PC-9 (cell line): ENCODE results near the gene CTBP2.

Experiments used
- EZH2 ChIP-seq: fragments of 200-600 bp; sonication (generic); IDR thresholded peaks from 2 replicates; pipeline ENCODE4 v1.8.0; 2017; ENCODE audit warnings: antibody characterized with exemption, low read depth
- TF ChIP-seq, protein P1 (sequence below): fragments of 200-600 bp; sonication (generic); conservative IDR thresholded peaks from 2 replicates; pipeline ENCODE4 v1.6.1; 2017; ENCODE audit warnings: mixed run types, antibody characterized with exemption, mild to moderate bottlenecking, moderate library complexity

DNA sequence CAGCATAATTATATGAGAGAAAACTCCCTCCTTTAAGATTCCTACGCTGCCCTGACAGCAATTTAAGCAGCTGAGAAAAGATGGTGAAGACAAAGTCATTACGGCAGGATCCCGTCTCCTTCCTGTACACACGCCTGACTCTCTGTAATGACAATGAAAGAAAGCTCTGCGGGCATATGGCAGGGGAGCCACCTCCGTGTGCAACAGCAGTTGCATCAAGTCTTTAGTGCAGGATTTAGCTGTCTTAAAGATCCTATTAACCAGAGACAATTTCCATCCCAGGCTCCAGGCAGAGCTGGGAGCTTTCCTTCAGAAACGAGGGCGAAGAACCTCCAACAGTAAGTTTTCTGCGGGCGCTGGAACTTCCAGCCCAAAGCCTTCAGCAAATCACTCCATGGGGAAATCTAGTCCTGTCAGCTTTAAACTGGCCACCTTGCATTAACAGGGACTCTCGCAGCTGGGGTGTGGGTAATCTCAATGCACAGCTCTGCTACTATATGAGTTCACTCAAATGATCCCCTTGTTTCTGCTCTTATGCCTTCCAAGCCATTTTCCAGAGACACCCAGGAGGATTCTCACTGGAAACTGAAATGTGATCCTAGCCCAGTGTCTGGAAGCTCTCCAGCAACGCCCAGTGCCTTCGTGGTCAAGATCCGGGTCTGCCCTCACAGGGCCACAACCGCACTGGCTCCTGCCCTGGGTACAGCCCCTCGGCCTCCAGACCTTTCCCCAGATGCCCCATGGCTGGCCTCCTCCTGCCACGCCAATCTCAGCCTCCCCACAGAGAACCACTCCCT lies 74.9 kb downstream of the CTBP2 start:
- TF ChIP-seq, protein P1, sequence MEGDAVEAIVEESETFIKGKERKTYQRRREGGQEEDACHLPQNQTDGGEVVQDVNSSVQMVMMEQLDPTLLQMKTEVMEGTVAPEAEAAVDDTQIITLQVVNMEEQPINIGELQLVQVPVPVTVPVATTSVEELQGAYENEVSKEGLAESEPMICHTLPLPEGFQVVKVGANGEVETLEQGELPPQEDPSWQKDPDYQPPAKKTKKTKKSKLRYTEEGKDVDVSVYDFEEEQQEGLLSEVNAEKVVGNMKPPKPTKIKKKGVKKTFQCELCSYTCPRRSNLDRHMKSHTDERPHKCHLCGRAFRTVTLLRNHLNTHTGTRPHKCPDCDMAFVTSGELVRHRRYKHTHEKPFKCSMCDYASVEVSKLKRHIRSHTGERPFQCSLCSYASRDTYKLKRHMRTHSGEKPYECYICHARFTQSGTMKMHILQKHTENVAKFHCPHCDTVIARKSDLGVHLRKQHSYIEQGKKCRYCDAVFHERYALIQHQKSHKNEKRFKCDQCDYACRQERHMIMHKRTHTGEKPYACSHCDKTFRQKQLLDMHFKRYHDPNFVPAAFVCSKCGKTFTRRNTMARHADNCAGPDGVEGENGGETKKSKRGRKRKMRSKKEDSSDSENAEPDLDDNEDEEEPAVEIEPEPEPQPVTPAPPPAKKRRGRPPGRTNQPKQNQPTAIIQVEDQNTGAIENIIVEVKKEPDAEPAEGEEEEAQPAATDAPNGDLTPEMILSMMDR: no peak
- TF ChIP-seq EZH2: no peak
